ENCODE measurements around the gene AK4. TPM values are rescaled to one million over a fixed set of nuclear protein-coding genes. Genes with fewer than 3 reads are reported as not detected.

The AK4 gene
- total and polyA plus RNA-seq, 10 donors, result 0.46 to 15.1 (median 4.3) TPM

DNA sequence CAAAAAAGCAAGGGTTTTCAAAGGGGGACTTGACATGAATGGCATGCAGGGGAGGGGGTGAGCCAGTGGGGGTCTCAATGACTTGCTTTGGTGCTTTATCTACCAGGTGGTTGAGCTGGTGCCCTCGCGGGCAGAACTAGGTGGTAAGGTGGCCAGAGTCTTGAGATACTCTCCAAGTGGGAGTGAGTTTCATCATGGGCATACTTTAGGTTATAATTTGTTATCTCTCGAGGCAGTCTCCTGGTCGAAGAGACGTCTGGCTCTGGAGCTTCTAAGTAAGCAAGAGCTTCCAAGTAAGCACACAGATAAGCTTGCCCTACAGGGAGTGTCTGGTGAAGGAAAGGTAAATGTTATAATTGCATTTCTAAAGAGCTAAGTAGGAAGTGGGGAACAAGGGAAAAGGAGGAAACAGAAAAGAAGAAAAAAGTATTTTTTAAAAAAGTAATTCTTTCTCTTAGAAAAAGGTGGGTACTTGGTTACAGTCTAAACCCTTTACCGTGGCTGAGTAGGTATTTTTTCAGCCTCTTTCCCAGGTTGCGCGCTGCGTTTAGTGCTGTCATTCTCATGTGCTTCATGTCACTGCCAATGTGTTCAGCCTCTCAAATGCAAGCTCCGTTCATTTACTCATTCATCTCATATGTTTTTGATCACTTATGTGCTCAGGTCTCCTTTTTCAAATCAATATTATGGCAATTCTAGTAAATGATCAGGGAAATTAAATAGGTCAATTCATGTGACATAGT is 129.8 kb downstream of the AK4 start:
- 68 to 81% (median 78%) methylated on average over 10 of the region's 10 CpGs for WGBS, 5 donors
- no peaks in the 10 kb centered on the region for H3K27me3 ChIP-seq (replicated peaks in 1 of 7)
- H3K4me3 ChIP-seq, result no peak overlapping the region
- peaks cover 0 to 11% (median 0%) of the 10 kb centered on the region in 6 donors for H3K4me1 ChIP-seq
- DNase-seq, result no peak
- no peak for TF ChIP-seq POLR2A (IDR thresholded peaks at IDR 0.05)
- no peak for TF ChIP-seq POLR2AphosphoS5 (IDR thresholded peaks at IDR 0.05)
- TF ChIP-seq, protein P1, sequence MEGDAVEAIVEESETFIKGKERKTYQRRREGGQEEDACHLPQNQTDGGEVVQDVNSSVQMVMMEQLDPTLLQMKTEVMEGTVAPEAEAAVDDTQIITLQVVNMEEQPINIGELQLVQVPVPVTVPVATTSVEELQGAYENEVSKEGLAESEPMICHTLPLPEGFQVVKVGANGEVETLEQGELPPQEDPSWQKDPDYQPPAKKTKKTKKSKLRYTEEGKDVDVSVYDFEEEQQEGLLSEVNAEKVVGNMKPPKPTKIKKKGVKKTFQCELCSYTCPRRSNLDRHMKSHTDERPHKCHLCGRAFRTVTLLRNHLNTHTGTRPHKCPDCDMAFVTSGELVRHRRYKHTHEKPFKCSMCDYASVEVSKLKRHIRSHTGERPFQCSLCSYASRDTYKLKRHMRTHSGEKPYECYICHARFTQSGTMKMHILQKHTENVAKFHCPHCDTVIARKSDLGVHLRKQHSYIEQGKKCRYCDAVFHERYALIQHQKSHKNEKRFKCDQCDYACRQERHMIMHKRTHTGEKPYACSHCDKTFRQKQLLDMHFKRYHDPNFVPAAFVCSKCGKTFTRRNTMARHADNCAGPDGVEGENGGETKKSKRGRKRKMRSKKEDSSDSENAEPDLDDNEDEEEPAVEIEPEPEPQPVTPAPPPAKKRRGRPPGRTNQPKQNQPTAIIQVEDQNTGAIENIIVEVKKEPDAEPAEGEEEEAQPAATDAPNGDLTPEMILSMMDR (IDR thresholded peaks at IDR 0.05 in 8 of 11, conservative IDR thresholded peaks at IDR 0.05 in 3 of 11), result no peak
- no peaks in the 10 kb centered on the region for H3K9me3 ChIP-seq
- intact Hi-C loops (cut with DNase I; ENCODE audit: low total_unique reads), result no loop called here
- no peaks in the 10 kb centered on the region for H3K36me3 ChIP-seq
- H3K27ac ChIP-seq, result no peak overlapping the region

- Histone ChIP-seq H3K27ac (no peak overlapping the region), H3K9me3 (no peaks in the 10 kb centered on the region), H3K36me3 (no peaks in the 10 kb centered on the region), H3K27me3 (replicated peaks in 1 of 7) (no peaks in the 10 kb centered on the region), H3K4me3 (no peak overlapping the region), H3K4me1 (peaks cover 0 to 11% (median 0%) of the 10 kb centered on the region in 6 donors)
- TF ChIP-seq, protein P1 (IDR thresholded peaks at IDR 0.05 in 8 of 11, conservative IDR thresholded peaks at IDR 0.05 in 3 of 11), result no peak
- TF ChIP-seq POLR2AphosphoS5 (IDR thresholded peaks at IDR 0.05) (no peak), POLR2A (IDR thresholded peaks at IDR 0.05) (no peak)
- no peak for DNase-seq
- intact Hi-C loops (cut with DNase I; ENCODE audit: low total_unique reads), result no loop called here
- WGBS, 5 donors, result 50 to 79% (median 73%) methylated on average over 5 of the region's 5 CpGs
Observed at GRCh38 chr1:65278376-65279069, 130.5 kb downstream of the AK4 start.

- H3K4me1 ChIP-seq, result peaks cover 0 to 11% (median 0%) of the 10 kb centered on the region in 6 donors
- 57 to 70% (median 65%) methylated on average over 5 of the region's 5 CpGs for WGBS, 5 donors
- H3K4me3 ChIP-seq, result no peak overlapping the region
Observed at GRCh38 chr1:65279070-65279779, 131.2 kb downstream of the AK4 start.

More at GRCh38 chr1:65279070-65279779, 131.2 kb downstream of the AK4 start:
- intact Hi-C loops (cut with DNase I; ENCODE audit: low total_unique reads), result no loop called here
- Histone ChIP-seq H3K27ac (no peak overlapping the region), H3K27me3 (replicated peaks in 1 of 7) (no peaks in the 10 kb centered on the region), H3K9me3 (no peaks in the 10 kb centered on the region), H3K36me3 (no peaks in the 10 kb centered on the region)
- DNase-seq, result no peak
- TF ChIP-seq, protein P1 (IDR thresholded peaks at IDR 0.05 in 8 of 11, conservative IDR thresholded peaks at IDR 0.05 in 3 of 11), result no peak
- TF ChIP-seq POLR2A (IDR thresholded peaks at IDR 0.05), result no peak
- no peak for TF ChIP-seq POLR2AphosphoS5 (IDR thresholded peaks at IDR 0.05)

Small RNA genes lying within 50 kb of the gene (small RNA-seq; reads per million reads assigned to genes)
- 0 reads per million in 4 donors for gene RPS29P7

Other genes with a start within 250 kb of the AK4 start
- gene JAK1, start 181.7 kb upstream of the AK4 start, total RNA-seq, result 100 to 1,000 TPM; 199 to 270 (median 212) TPM
- gene JAK1, start 181.7 kb upstream of the AK4 start, polyA plus RNA-seq, result 10 to 100 TPM; 46.6 to 66.0 (median 47.5) TPM
- gene DNAJC6, start 161.3 kb downstream of the AK4 start, total RNA-seq, result 1 to 10 TPM; 4.4 to 9.7 (median 6.2) TPM
- under 1 TPM; 0.20 to 0.67 (median 0.20) TPM for gene DNAJC6, start 161.3 kb downstream of the AK4 start, polyA plus RNA-seq

Measured in spleen (tissue), 11 donors.